Endothelial cell of umbilical vein (primary cell): ENCODE results near the gene CCDC157. TPM values are rescaled to one million over a fixed set of nuclear protein-coding genes. Genes with fewer than 3 reads are reported as not detected.

Source experiments
- BruUV-seq: library from RNA; stranded (reverse); fragments of 400-500 nt; replicated peaks from 2 replicates; lab custom pipeline; 2021; lab: Mats Ljungman, UMichigan
- CTCF ChIA-PET: fragments of 300-600, 350-600 bp; sonication (Branson Sonifier 250); formaldehyde crosslinking; loops from one replicate; lab custom pipeline; 2021; ENCODE audit warnings: antibody characterized with exemption, inconsistent platforms; lab: Charles Lee
- POLR2A ChIA-PET: fragments of 300-600, 350-600 bp; sonication (Branson Sonifier 250); formaldehyde crosslinking; loops from one replicate; lab custom pipeline; 2021; ENCODE audit warnings: antibody characterized with exemption, inconsistent platforms; lab: Charles Lee
- DNase-seq: peaks from one replicate; pipeline ENCODE4 v3.0.0-alpha.2; 2011; ENCODE audit warnings: low read depth, low spot score
- FAIRE-seq: peaks from 2 replicates; lab custom pipeline; 2011; peaks lifted over from hg19 to GRCh38; lab: Jason Lieb, UNC
- H2AFZ ChIP-seq: 2 replicates; pipeline ENCODE4 v1.6.0; 2012; ENCODE audit warnings: low read depth, low read length, control low read depth, inconsistent platforms
- H3K27ac ChIP-seq: 2 replicates; pipeline ENCODE4 v1.5.1; 2011; ENCODE audit warnings: low read depth, mild to moderate bottlenecking, control low read depth, low read length, moderate library complexity; ENCODE audit not compliant: insufficient read depth
- H3K27me3 ChIP-seq, 2 experiments: 2 replicates each; pipeline versions ENCODE4 v1.6.0 to v1.6.1; 2011; ENCODE audit warnings: low read length in 2 of 2, mixed read lengths in 1 of 2; ENCODE audit not compliant: control insufficient read depth in 2 of 2, insufficient read depth in 2 of 2
- H3K36me3 ChIP-seq, 2 experiments: 2 replicates in 1 of 2; 3 replicates in 1 of 2; pipeline ENCODE4 v1.5.1; 2011; ENCODE audit warnings: low read length in 2 of 2, mild to moderate bottlenecking in 1 of 2, moderate library complexity in 1 of 2; ENCODE audit not compliant: control insufficient read depth in 2 of 2, insufficient read depth in 2 of 2; ENCODE audit errors: extremely low read depth in 1 of 2
- H3K4me1 ChIP-seq: 3 replicates; pipeline ENCODE4 v1.5.1; 2011; ENCODE audit warnings: mild to moderate bottlenecking, low read length; ENCODE audit not compliant: control insufficient read depth, insufficient read depth; ENCODE audit errors: extremely low read depth
- H3K4me2 ChIP-seq: 2 replicates; pipeline ENCODE4 v1.6.1; 2011; ENCODE audit warnings: low read length, control low read depth, mixed read lengths; ENCODE audit not compliant: insufficient read depth
- H3K4me3 ChIP-seq, 3 experiments: fragments of 200-600 bp in 1 of 3; sonication (generic), shearing (Covaris generic) in 1 of 3; replicated peaks in 1 of 3; 2 replicates each; pipeline ENCODE4 v1.5.1; 2011 to 2016; ENCODE audit warnings: control low read depth in 3 of 3, low read length in 3 of 3, mild to moderate bottlenecking in 2 of 3, inconsistent platforms in 1 of 3, low read depth in 1 of 3, moderate library complexity in 1 of 3; ENCODE audit not compliant: insufficient read depth in 1 of 3
- H3K79me2 ChIP-seq: 2 replicates; pipeline ENCODE4 v1.6.0; 2012; ENCODE audit warnings: low read length, inconsistent platforms; ENCODE audit not compliant: control insufficient read depth, insufficient read depth
- H3K9ac ChIP-seq: replicated peaks from 2 replicates; pipeline ENCODE3; 2011; ENCODE audit warnings: low read length, control low read depth; ENCODE audit not compliant: insufficient read depth; ENCODE audit errors: extremely low read depth
- H3K9me1 ChIP-seq: replicated peaks from 3 replicates; pipeline ENCODE4 v1.6.0; 2011; ENCODE audit warnings: mild to moderate bottlenecking, low read length; ENCODE audit not compliant: control insufficient read depth, insufficient read depth; ENCODE audit errors: extremely low read depth
- H3K9me3 ChIP-seq: replicated peaks from 2 replicates; pipeline ENCODE4 v1.5.1; 2012; ENCODE audit warnings: low read length, inconsistent platforms; ENCODE audit not compliant: control insufficient read depth, insufficient read depth
- H4K20me1 ChIP-seq: replicated peaks from 2 replicates; pipeline ENCODE3; 2011; ENCODE audit warnings: mild to moderate bottlenecking, low read length; ENCODE audit not compliant: control insufficient read depth, insufficient read depth; ENCODE audit errors: extremely low read depth
- EZH2 ChIP-seq: IDR thresholded peaks from 2 replicates; pipeline ENCODE4 v1.6.1; 2012; ENCODE audit warnings: borderline replicate concordance, low read depth, mild to moderate bottlenecking, moderate library complexity, low read length, inconsistent platforms; ENCODE audit not compliant: severe bottlenecking
- GATA2 ChIP-seq: IDR thresholded peaks from 2 replicates; pipeline ENCODE4 v1.7.0; 2011; ENCODE audit warnings: low read depth, mild to moderate bottlenecking, moderate library complexity, mixed read lengths, low read length; ENCODE audit not compliant: insufficient read length, insufficient read depth
- JUN ChIP-seq: IDR thresholded peaks from 2 replicates; pipeline ENCODE4 v1.6.1; 2011; ENCODE audit warnings: borderline replicate concordance, low read depth; ENCODE audit not compliant: insufficient read length, insufficient read depth
- MYC ChIP-seq: IDR thresholded peaks from one replicate; pipeline ENCODE4 v1.6.1; 2011; ENCODE audit warnings: mild to moderate bottlenecking, low read depth, low read length
- POLR2A ChIP-seq: IDR thresholded peaks from 2 replicates; pipeline ENCODE4 v1.6.1; 2012; ENCODE audit warnings: low read depth, mild to moderate bottlenecking, control low read depth, low read length
- POLR2AphosphoS5 ChIP-seq: IDR thresholded peaks from 2 replicates; pipeline ENCODE4 v1.6.1; 2012; ENCODE audit warnings: low read depth, mild to moderate bottlenecking, control low read depth, low read length, moderate library complexity; ENCODE audit not compliant: insufficient read depth
- dilution Hi-C: fragments of 300-500 bp; cut with MboI; formaldehyde crosslinking; loops from one replicate; pipeline ENCODE4 v1.15.0; 2019; ENCODE audit warnings: low sequenced_read_pairs; ENCODE audit not compliant: extremely low pct_ligation_motif_present
- intact Hi-C: fragments of 100-400 bp; cut with micrococcal nuclease; formaldehyde crosslinking; loops from one replicate; pipeline ENCODE4 v1.10.0; 2022
- polyA plus RNA-seq, 4 experiments: library from polyadenylated mRNA; depleted of rRNA in 3 of 4; stranded (reverse) in 3 of 4; unstranded in 1 of 4; fragments of >200 nt; gene quantifications; 2 replicates each; pipeline versions ENCODE4 v1.2.1 to v1.2.3, GENCODE V29; 2011 to 2012; ENCODE audit warnings: missing spikeins in 1 of 4
- total RNA-seq: library from RNA; stranded (reverse); gene quantifications from 2 replicates; pipeline ENCODE4 v1.2.3, GENCODE V29; 2021
- TF ChIP-seq, protein P1 (sequence below): IDR thresholded peaks from 2 replicates; pipeline ENCODE4 v1.6.1; 2011; ENCODE audit not compliant: insufficient read depth, insufficient read length
- TF ChIP-seq, protein P2 (sequence below), 2 donors: IDR thresholded peaks; 1 replicate in 1 of 2; 2 replicates in 1 of 2; pipeline ENCODE4 v1.5.1; 2011; ENCODE audit warnings: low read length in 2 of 2, mild to moderate bottlenecking in 2 of 2, moderate library complexity in 2 of 2, control low read depth in 1 of 2, inconsistent platforms in 1 of 2, low read depth in 1 of 2; ENCODE audit not compliant: insufficient read depth in 1 of 2; ENCODE audit errors: extremely low read depth in 1 of 2

CCDC157 gene
- total and polyA plus RNA-seq, 2 donors (not counting 3 experiments of a cell fraction or from before 2014, with no cell fraction given) = 2.1 to 3.1 TPM

DNA sequence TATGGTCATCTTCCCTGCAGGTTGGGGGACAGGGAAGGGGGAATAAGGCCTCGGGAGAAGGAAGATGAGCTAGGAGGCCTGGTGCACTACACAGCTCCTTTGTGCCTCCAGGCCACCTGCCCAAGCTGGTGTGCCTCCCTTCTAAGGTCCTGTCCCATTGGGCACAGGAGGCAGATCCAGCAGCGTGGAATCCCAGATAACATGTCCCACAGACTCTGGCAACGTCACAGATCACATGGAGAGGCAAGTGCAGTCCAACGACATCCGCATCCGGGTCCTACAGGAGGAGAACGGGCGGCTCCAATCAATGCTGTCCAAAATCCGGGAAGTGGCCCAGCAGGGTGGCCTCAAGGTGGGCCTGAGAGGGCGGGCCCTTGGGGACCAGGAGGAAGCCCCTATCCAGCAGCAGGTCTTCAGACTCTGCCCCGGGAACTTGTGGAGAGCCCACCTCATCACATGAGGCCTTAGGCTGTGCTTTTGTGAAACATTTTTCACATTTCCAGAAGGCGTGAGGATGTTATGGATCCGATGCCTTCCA, 18.6 kb downstream of the CCDC157 start:
- peaks cover 0 to 18% of the 10 kb centered on the region in 2 experiments for H3K36me3 ChIP-seq
- H3K79me2 ChIP-seq = no peaks in the 10 kb centered on the region
- H3K9me3 ChIP-seq = no peaks in the 10 kb centered on the region
- TF ChIP-seq, protein P1, sequence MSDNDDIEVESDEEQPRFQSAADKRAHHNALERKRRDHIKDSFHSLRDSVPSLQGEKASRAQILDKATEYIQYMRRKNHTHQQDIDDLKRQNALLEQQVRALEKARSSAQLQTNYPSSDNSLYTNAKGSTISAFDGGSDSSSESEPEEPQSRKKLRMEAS = no peak
- TF ChIP-seq POLR2A (no peak), GATA2 (no peak), JUN (no peak), EZH2 (no peak), MYC (no peak), POLR2AphosphoS5 (no peak)
- TF ChIP-seq, protein P2, sequence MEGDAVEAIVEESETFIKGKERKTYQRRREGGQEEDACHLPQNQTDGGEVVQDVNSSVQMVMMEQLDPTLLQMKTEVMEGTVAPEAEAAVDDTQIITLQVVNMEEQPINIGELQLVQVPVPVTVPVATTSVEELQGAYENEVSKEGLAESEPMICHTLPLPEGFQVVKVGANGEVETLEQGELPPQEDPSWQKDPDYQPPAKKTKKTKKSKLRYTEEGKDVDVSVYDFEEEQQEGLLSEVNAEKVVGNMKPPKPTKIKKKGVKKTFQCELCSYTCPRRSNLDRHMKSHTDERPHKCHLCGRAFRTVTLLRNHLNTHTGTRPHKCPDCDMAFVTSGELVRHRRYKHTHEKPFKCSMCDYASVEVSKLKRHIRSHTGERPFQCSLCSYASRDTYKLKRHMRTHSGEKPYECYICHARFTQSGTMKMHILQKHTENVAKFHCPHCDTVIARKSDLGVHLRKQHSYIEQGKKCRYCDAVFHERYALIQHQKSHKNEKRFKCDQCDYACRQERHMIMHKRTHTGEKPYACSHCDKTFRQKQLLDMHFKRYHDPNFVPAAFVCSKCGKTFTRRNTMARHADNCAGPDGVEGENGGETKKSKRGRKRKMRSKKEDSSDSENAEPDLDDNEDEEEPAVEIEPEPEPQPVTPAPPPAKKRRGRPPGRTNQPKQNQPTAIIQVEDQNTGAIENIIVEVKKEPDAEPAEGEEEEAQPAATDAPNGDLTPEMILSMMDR (IDR thresholded peaks at IDR 0.05; ENCODE audit: extremely low read depth in 1 of 2, insufficient read depth in 1 of 2, low read depth in 1 of 2, low read length in 2 of 2) = no peak
- CTCF ChIA-PET = interaction anchor here (0.9 to 1.4 kb wide), 5 partner anchors 9 to 51 kb away, joined by 3 to 5 read pairs (median 3); no protein-coding TSS in a partner anchor
- no peaks in the 10 kb centered on the region for H3K27me3 ChIP-seq
- no peak overlapping the region for H3K27ac ChIP-seq
- BruUV-seq = no TSS peak
- no peak overlapping the region for H3K4me2 ChIP-seq
- intact Hi-C loops = no loop called here
- H4K20me1 ChIP-seq = no peaks in the 10 kb centered on the region
- H3K9ac ChIP-seq = no peak overlapping the region
- no peak overlapping the region for H2AFZ ChIP-seq
- H3K4me1 ChIP-seq = no peaks in the 10 kb centered on the region
- POLR2A ChIA-PET = no interaction called here
- dilution Hi-C loops = no loop called here
- FAIRE-seq (no peak), DNase-seq (no peak)
- no peaks in the 10 kb centered on the region for H3K9me1 ChIP-seq
- H3K4me3 ChIP-seq = no peak overlapping the region
